Cardiac muscle cell (in vitro differentiated cells and primary cell): ENCODE data around the gene GNG7. TPM values are rescaled to one million over a fixed set of nuclear protein-coding genes. Genes with fewer than 3 reads are reported as not detected.

Experiments used
- DNase-seq, 2 donors: peaks; one replicate each; pipeline versions ENCODE4 v3.0.0 to v3.0.0-alpha.2; 2010 to 2017; ENCODE audit warnings: low read depth in 1 of 2, low spot score in 1 of 2
- H3K27ac ChIP-seq: fragments of 200-600 bp; sonication (generic); 2 replicates; pipeline ENCODE4 v1.5.1; 2016
- H3K27me3 ChIP-seq: fragments of 200-600 bp; sonication (generic); 2 replicates; pipeline ENCODE4 v1.6.0; 2016; ENCODE audit warnings: control low read depth
- H3K36me3 ChIP-seq: fragments of 200-600 bp; sonication (generic); 2 replicates; pipeline ENCODE4 v1.5.1; 2016; ENCODE audit warnings: control low read depth
- H3K4me1 ChIP-seq: fragments of 200-600 bp; sonication (generic); 2 replicates; pipeline ENCODE4 v1.8.1; 2017; ENCODE audit warnings: low read depth, mild to moderate bottlenecking, mixed run types
- H3K4me3 ChIP-seq: fragments of 200-600 bp; sonication (generic); 2 replicates; pipeline ENCODE4 v1.5.1; 2016; ENCODE audit warnings: mild to moderate bottlenecking
- H3K9me3 ChIP-seq: fragments of 200-600 bp; sonication (generic); 2 replicates; pipeline ENCODE4 v1.5.1; 2017; ENCODE audit warnings: low read depth, mild to moderate bottlenecking, control low read depth
- polyA plus RNA-seq: library from polyadenylated mRNA; unstranded; fragments of >200 nt; fragmentation: Nextera tagmentation; extraction: Ambion mirVana; gene quantifications from 2 replicates; pipeline ENCODE4 v1.2.1, GENCODE V29; 2016
- total RNA-seq: library from RNA; depleted of rRNA; stranded (reverse); fragments of >200 nt; gene quantifications from 2 replicates; pipeline ENCODE4 v1.2.3, GENCODE V29; 2016
- TF ChIP-seq, protein P1 (sequence below): IDR thresholded peaks from 2 replicates; pipeline ENCODE4 v1.5.1; 2012; ENCODE audit warnings: low read depth, mild to moderate bottlenecking, low read length

Gene GNG7
- total and polyA plus RNA-seq, 2 experiments from 2014 or later, result 20.4 to 24.8 TPM

DNA sequence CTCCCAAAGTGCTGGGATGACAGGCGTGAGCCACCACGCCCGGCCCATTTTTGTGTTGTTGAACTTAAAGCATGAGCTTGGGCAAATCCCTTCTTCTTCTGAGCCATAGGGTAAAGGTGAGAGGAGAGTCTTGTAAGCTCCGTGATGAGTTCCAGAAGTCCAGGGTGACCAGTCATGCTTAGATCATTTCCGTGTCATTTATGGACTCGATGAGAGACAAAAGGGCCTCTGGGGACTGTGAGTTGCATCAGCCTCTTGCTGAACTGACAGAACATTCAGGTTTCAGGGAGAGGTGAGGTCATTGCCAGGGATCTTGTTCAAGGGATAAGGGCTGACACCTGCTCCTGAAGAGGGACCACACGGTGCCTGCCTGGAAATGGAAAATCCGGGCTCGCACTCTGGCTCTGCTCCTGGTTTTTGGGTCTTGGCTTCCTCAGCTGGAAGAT, 173.0 kb downstream of the GNG7 start:
- no peak overlapping the region for H3K4me3 ChIP-seq
- no peaks in the 10 kb centered on the region for H3K36me3 ChIP-seq
- H3K4me1 ChIP-seq, result peaks cover 3% of the 10 kb centered on the region
- DNase-seq, result peak in 1 of 2 donors; percentile 70
- H3K27me3 ChIP-seq, result no peaks in the 10 kb centered on the region
- no peak overlapping the region for H3K27ac ChIP-seq
- TF ChIP-seq, protein P1, sequence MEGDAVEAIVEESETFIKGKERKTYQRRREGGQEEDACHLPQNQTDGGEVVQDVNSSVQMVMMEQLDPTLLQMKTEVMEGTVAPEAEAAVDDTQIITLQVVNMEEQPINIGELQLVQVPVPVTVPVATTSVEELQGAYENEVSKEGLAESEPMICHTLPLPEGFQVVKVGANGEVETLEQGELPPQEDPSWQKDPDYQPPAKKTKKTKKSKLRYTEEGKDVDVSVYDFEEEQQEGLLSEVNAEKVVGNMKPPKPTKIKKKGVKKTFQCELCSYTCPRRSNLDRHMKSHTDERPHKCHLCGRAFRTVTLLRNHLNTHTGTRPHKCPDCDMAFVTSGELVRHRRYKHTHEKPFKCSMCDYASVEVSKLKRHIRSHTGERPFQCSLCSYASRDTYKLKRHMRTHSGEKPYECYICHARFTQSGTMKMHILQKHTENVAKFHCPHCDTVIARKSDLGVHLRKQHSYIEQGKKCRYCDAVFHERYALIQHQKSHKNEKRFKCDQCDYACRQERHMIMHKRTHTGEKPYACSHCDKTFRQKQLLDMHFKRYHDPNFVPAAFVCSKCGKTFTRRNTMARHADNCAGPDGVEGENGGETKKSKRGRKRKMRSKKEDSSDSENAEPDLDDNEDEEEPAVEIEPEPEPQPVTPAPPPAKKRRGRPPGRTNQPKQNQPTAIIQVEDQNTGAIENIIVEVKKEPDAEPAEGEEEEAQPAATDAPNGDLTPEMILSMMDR, result no peak
- no peaks in the 10 kb centered on the region for H3K9me3 ChIP-seq

DNA sequence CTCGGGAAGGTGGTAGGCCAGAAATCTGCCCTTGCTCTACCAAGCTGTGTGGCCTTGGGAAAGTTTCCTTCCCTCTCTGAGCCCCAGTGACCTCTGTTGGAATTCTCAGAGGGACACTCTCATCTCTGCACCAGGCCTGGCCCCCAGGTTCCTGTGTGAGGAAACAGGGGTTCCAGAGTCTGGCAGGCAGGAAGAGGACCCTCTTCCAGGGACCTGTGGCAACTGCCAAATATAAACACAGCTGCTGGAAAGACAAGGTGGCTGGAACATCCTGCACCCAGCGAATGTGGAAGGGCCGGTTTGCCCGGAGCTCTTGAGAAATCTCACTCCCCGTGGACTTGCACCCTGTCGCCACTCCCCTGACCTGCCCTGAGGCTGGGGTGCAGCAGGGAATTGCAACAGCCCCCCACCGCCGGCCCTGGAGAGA, 173.8 kb downstream of the GNG7 start:
- DNase-seq, result no peak
- H3K4me3 ChIP-seq, result no peak overlapping the region
- peaks cover 3% of the 10 kb centered on the region for H3K4me1 ChIP-seq
- H3K27ac ChIP-seq, result no peak overlapping the region
- no peaks in the 10 kb centered on the region for H3K36me3 ChIP-seq
- no peaks in the 10 kb centered on the region for H3K27me3 ChIP-seq
- TF ChIP-seq, protein P1, result no peak
- H3K9me3 ChIP-seq, result no peaks in the 10 kb centered on the region

DNA sequence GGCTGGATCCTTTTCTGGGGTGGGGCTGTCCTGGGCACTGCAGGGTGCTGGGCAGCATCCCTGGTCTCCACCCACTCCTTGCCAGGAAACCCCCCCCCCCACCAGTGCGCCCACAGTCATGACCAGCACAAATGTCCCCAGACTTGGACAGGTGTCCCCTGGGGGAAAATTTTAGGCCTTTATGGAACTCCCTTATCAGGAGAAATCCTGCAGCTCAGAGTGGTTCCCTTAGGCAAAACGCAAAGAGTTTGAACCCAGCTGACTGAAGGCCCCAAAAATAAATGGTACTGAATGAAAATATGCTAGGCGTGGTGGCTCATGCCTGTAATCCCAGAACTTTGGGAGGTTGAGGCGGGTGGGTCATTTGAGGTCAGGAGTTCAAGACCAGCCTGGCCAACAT, 174.8 kb downstream of the GNG7 start:
- H3K4me3 ChIP-seq, result no peak overlapping the region
- H3K4me1 ChIP-seq, result peaks cover 3% of the 10 kb centered on the region
- no peaks in the 10 kb centered on the region for H3K36me3 ChIP-seq
- no peak overlapping the region for H3K27ac ChIP-seq
- H3K9me3 ChIP-seq, result no peaks in the 10 kb centered on the region
- no peak for DNase-seq
- TF ChIP-seq, protein P1, result no peak
- no peaks in the 10 kb centered on the region for H3K27me3 ChIP-seq

- no peaks in the 10 kb centered on the region for H3K9me3 ChIP-seq
- TF ChIP-seq, protein P1, result no peak
- no peak for DNase-seq
- H3K27ac ChIP-seq, result no peak overlapping the region
- H3K27me3 ChIP-seq, result no peaks in the 10 kb centered on the region
- peaks cover 3% of the 10 kb centered on the region for H3K4me1 ChIP-seq
- H3K4me3 ChIP-seq, result no peak overlapping the region
- no peaks in the 10 kb centered on the region for H3K36me3 ChIP-seq
These were observed 175.3 kb downstream of the GNG7 start for GRCh38 chr19:2527171-2527570.

DNA sequence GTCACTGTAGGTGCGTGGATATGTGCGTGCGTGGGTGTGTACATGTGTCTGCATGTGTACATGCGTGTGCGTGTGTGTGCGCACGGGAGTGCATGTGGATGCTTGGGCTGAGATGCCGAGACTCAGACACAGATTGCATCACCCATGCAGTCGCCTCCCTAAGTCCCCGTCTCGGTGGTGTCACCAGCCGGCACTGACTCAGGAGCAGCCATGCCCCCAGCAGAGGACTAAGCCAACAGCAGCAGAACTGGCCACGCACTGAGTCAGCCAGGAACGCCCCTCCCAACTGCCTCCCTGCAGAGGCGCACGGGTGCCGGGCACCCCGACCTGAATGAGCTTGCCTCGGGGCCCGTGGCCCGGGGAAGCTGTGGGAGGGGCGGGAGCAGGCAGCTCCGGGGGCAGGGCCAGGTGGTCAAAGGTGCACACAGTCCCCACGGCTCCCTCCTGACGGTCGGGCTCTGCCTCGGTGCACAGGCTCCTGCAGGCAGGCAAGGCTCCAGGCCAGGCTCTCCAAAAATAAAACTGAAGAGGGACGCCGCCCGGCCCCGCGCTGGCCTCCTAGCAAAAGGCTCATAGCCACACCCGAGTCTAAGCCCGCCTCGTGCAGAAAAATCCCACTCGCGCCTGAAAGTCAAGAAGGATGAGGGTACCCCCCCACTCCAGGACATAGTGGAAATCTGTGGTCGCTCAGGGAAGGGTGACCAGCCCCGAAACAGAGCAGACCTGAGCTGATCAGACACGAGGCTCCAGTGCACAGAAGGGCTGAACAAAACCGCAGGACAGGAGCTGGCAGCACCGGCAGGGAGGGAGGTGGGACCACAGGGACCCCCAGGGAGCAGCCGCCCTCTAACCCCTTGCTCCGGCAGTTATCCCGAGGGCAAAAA, 177.4 kb downstream of the GNG7 start:
- H3K36me3 ChIP-seq, result no peaks in the 10 kb centered on the region
- no peak overlapping the region for H3K4me3 ChIP-seq
- peak in 1 of 2 donors; percentile 40 for DNase-seq
- TF ChIP-seq, protein P1, result no peak
- H3K9me3 ChIP-seq, result no peaks in the 10 kb centered on the region
- H3K27me3 ChIP-seq, result no peaks in the 10 kb centered on the region
- peaks cover 3% of the 10 kb centered on the region for H3K4me1 ChIP-seq
- H3K27ac ChIP-seq, result peak overlapping the region; percentile 18
